ENCODE data around the gene TRAPPC3L.

TRAPPC3L gene

DNA sequence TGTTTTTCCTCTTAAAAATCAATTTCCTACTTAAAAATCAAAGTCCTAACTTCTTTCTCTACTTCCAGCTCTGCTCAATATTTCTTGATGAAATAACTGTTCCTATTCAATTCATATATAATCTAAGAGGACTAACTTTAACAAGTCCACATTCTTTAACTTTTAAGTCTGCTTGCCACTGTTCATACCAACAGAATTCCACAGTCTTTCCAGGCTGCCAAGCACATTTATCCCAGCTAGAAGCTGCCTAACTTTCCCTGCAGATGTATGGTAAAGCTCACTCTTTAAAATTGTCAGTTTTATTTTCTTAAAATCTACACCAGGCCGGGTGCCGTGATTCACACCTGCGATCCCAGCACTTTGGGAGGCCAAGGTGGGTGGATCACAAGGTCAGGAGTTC, 72.8 kb downstream of the TRAPPC3L start:
- in situ Hi-C loops (cut with MboI; ENCODE audit: low sequenced_read_pairs) = no loop called here

DNA sequence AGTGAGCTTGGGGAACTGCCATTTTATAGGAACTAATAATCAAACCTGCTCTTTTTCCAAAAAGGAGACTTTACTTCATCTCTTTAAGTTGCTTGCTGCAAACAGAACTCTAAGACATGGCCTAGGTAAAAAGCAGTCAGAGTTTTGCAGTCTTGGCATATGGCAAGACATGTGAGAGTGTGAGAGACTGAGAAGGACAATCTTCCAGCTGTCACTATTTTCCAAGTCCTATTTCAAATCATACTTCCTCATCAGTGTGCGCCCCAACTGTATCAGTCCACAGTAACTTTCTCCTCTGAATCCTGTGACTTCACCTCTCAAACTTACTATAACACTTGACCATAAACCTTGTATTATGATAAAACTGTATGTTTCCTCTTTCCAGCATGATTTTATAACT, 74.0 kb downstream of the TRAPPC3L start:
- in situ Hi-C loops (cut with MboI; ENCODE audit: low sequenced_read_pairs) = no loop called here

DNA sequence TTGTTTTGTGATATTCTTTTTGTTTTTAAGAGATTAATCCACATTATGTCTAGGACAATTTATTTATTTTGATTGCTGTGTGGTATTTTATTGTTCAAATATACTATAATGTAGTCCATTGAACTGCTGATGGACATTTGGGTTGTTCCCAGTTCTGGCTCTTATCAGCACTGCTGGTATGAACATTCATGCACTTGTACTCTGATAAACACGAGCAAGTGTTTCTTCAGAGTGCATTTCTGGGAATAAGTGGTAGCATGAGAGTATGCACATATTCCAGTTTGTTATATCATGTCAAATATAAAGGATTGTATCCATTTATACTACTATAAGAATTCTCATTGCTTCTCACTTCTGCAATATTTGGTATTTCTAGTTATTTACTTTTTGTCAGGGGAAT, 77.2 kb downstream of the TRAPPC3L start:
- in situ Hi-C loops (cut with MboI; ENCODE audit: low sequenced_read_pairs) = no loop called here

DNA sequence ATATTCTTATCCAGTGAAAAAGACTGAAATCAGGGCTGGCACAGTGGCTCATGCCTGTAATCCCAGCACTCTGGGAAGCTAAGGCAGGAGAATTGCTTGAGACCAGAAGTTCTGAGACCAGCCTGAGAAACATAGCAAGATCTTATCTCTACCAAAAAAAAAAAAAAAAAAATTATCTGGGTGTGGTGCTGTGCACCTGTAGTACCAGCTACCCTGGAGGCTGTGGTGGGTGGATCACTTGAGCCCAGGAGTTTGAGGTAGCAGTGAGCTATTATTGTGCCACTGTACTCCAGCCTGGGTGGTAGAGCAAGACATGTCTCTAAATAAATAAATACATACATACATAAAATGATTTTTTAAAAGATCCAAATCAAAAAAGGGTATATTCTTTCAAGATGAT, 78.0 kb downstream of the TRAPPC3L start:
- in situ Hi-C loops (cut with MboI; ENCODE audit: low sequenced_read_pairs) = no loop called here

- in situ Hi-C loops (cut with MboI; ENCODE audit: low sequenced_read_pairs) = no loop called here
Observed at GRCh38 chr6:116467096-116467495, 78.4 kb downstream of the TRAPPC3L start.

DNA sequence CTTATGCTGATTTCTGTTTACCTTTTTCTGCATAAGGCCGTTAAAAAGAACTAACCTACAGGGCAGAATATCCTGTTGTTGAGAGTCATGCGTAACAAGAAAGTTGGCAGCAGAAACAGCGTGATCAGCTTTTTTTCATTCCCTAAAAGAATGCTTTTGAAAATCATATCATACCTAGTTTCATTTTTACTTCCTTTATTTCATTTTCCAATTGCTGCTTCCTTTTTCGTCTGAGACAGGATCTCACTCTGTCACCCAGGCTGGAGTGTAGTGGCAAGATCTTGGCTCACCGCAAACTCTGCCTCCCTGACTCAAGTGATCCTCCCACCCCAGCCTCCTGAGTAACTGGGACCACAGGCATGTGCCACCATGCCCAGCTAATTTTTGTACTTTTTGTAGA, 80.2 kb downstream of the TRAPPC3L start:
- in situ Hi-C loops (cut with MboI; ENCODE audit: low sequenced_read_pairs) = no loop called here

GRCh38 chr6:116463301-116463700, 82.2 kb downstream of the TRAPPC3L start:
- in situ Hi-C loops (cut with MboI; ENCODE audit: low sequenced_read_pairs) = no loop called here

- in situ Hi-C loops (cut with MboI; ENCODE audit: low sequenced_read_pairs) = no loop called here
Observed at GRCh38 chr6:116461932-116462885, 83.3 kb downstream of the TRAPPC3L start.

DNA sequence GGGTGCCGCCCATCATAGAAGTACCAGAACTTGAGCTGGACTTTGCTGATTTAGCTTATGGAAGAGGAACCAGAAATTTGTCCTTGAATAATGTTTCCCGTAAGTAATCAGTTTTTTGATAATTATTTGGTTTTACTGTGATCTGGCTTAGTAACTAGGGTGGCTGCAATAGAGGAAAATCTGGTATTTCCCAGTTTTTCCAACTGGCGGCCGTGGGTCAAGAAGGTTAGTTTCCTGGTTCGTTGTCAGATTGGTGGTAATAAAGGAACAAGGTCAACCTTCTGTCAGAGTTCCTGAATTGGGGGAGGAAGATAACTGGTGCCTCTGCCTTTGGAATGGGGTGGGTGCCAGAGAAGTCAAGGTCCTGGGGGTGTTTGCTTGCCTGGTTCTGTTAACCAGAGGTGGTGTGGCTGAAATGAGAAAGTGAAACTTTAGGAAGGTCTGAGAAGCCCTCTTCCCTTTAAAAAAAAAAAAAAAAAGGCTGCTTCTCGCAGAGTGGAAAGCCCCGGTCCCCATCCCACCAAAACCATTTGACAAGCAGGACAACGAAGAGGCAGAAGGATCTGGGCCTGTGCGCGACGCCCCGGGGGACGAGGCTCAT, 84.1 kb downstream of the TRAPPC3L start, which contains the start of gene CALHM6:
TSS of gene CALHM6 (plus strand) at position 45 of the 601 bp plus-strand sequence. CDS start at position 600, 555 bp downstream.
- in situ Hi-C loops (cut with MboI; ENCODE audit: low sequenced_read_pairs) = no loop called here

- in situ Hi-C loops (cut with MboI; ENCODE audit: low sequenced_read_pairs) = no loop called here
Observed at GRCh38 chr6:116459927-116460326, 85.6 kb downstream of the TRAPPC3L start.

- in situ Hi-C loops (cut with MboI; ENCODE audit: low sequenced_read_pairs) = no loop called here
Observed at GRCh38 chr6:116458264-116458663, 87.2 kb downstream of the TRAPPC3L start.

GRCh38 chr6:116456927-116457326, 88.6 kb downstream of the TRAPPC3L start:
- in situ Hi-C loops (cut with MboI; ENCODE audit: low sequenced_read_pairs) = no loop called here

- in situ Hi-C loops (cut with MboI; ENCODE audit: low sequenced_read_pairs) = no loop called here
Observed at GRCh38 chr6:116456106-116456505, 89.4 kb downstream of the TRAPPC3L start.

GRCh38 chr6:116452531-116452930, 93.0 kb downstream of the TRAPPC3L start:
- in situ Hi-C loops (cut with MboI; ENCODE audit: low sequenced_read_pairs) = no loop called here

- in situ Hi-C loops (cut with MboI; ENCODE audit: low sequenced_read_pairs) = no loop called here
Observed at GRCh38 chr6:116451916-116452315, 93.6 kb downstream of the TRAPPC3L start.

DNA sequence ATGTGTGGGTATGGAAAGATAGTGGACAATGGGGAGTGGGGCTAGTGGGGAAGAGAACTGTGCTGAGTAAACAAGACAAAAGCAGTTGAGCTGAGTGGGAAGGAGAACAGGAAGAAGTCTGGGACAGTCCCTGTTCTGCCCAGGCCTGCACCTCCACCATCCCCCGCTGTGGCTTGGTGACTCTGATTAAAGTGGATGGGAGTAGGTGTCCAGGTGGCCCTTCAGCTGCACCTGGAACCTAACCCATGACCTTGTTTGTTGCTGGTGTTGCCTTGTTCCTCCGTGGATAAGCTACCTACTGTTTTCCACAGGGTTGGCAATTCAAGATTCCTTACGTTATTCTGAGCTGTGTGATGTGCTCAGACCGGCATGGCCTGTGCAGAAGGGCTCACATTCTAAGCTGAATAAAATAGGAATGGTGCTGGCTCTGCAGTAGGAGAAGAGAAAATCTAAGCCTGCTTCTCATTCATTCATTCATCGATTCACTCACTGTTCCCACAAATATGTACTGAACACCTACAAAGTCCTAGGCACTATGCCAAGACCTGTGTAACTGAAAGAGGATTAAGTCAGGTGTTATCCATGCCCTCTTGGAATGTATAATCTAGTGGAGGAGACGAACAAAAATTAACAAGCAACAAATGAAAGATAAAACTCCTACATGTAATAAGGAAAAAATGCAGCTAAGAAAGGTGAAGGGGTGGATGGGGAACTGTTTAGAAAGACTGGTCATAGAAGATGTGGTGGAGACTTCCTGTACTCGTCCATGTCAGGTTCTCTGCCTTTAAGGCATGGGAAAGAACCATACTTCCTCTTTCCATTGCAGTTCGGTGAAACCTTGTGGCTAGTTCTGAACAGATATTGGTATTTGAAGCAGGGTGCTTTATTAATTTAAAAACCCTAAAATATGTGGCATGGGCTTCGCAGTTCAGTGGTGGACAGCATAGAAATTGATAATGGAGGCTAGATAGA, 94.4 kb downstream of the TRAPPC3L start:
- in situ Hi-C loops (cut with MboI; ENCODE audit: low sequenced_read_pairs) = no loop called here

DNA sequence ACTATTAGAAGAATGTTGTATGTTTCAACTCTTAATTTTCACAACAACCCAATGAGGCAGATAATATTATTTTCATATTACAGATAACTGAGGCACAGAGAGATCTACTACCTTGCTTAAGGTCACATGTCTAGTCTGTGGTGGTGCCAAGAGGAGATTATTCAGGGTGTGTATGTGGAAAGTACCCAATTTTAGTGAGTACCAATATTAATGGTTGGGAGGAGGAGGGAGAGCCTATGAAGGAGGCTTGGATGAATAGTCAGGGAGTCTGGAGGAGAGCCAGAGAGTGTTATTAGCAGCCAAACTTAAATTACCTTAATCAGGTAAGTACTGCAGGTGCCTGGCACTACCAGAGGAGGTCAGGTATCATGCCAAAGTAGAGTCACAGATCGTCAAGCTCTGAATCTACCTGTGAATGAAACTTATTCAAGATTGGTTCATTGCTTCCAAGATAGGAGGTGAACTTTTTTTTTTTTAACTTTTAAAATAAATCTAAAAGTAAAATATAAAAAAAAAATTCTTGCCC, 95.2 kb downstream of the TRAPPC3L start:
- in situ Hi-C loops (cut with MboI; ENCODE audit: low sequenced_read_pairs) = no loop called here

DNA sequence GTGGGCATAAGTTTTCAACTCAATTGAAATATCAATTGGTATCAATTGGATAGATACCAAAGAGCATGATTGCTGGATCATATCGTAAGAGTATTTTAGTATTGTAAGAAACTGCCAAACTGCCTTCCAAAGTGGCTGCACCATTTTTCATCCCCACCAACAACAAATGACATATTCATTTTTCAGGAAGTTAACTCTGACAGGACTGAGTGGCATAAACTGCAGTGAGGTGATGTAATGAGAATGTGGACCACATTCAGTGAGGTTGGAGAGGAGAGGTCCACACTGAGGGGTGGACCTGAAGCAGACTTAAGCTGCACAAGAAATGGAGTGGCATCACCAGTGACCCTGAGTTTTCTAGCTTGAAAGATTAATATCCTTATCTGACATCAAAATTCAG, 95.9 kb downstream of the TRAPPC3L start:
- in situ Hi-C loops (cut with MboI; ENCODE audit: low sequenced_read_pairs) = no loop called here

GRCh38 chr6:116447496-116448011, 97.9 kb downstream of the TRAPPC3L start:
- in situ Hi-C loops (cut with MboI; ENCODE audit: low sequenced_read_pairs) = no loop called here

- in situ Hi-C loops (cut with MboI; ENCODE audit: low sequenced_read_pairs) = no loop called here
Observed at GRCh38 chr6:116447052-116447451, 98.4 kb downstream of the TRAPPC3L start.
